A549 treated with AZD2906 at 1 μM for 4 hours (cell line): ENCODE results near the gene DMBX1. TPM values are rescaled to one million over a fixed set of nuclear protein-coding genes. Genes with fewer than 3 reads are reported as not detected.

Experiments
- total RNA-seq: library from RNA; stranded (reverse); fragments of 200-300 nt; extraction: Qiagen RNA extraction; gene quantifications from 5 replicates; pipeline ENCODE4 v1.2.3, GENCODE V29; 2022

Gene DMBX1
- 0.49 to 0.93 TPM (median 0.82 TPM) in 5 replicates for total RNA-seq

DNA sequence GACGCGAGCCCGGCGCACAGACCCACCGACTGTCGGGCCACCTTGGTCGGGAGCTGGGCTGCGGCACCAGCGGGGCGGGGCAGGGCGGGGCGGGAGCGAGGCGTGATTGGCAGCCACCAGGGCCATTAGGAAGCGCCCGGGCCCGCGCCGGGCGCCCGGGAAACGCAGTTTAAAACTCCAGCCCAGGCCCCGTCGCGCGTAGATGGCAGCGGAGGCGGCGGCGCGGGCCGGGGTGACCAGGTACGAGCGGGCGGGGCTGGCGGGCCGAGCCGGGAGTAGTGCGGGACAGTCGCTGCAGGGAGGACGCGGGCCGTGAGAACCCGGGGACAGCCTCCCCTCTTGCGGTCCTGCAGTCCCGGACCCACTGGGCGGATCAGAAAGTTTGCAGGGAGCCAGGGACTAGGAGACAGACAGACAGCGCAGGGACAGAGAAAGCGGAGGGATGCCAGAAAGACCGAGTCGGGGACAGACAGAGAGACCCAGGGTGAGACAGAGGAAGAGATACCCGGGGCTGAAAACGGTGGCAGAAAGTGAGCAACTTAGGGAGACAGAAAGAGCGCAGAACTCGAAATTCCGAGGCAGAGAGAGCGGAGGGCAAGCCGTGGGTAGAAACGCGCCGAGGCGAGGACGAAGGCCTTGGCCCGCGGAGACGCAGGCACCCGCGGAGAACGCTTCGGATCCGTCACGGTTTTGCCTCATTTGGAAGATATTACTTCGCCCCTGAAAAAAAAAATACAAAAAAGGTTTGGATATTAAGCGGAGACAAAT, at the start of gene DMBX1:
Gene DMBX1, plus strand, starts transcription at position 199 of the 768 bp plus-strand sequence. CDS start 17,175 bp downstream, outside the sequence.

Other genes starting within 250 kb of the DMBX1 start
- gene RAD54L, start 242.1 kb upstream of the DMBX1 start, total RNA-seq: 9.5 to 11.5 TPM (median 11.1 TPM) in 5 replicates
- gene LRRC41, start 186.2 kb upstream of the DMBX1 start, total RNA-seq: 36.6 to 42.8 TPM (median 41.8 TPM) in 5 replicates
- 383 to 522 TPM (median 404 TPM) in 5 replicates for gene UQCRH, start 186.1 kb upstream of the DMBX1 start, total RNA-seq
- 11.1 to 14.3 TPM (median 12.9 TPM) in 5 replicates for gene NSUN4, start 149.0 kb upstream of the DMBX1 start, total RNA-seq
- gene FAAH, start 95.5 kb upstream of the DMBX1 start, total RNA-seq: 0.46 to 1.1 TPM (median 0.62 TPM) in 5 replicates
- gene KNCN, start 61.8 kb downstream of the DMBX1 start, total RNA-seq: not detected in 5 replicates
- 16.8 to 20.8 TPM (median 17.8 TPM) in 5 replicates for gene MKNK1, start 114.4 kb downstream of the DMBX1 start, total RNA-seq
- 3.7 to 4.2 TPM (median 3.8 TPM) in 5 replicates for gene MOB3C, start 127.0 kb downstream of the DMBX1 start, total RNA-seq
- 31.0 to 34.6 TPM (median 33.7 TPM) in 5 replicates for gene ATPAF1, start 178.5 kb downstream of the DMBX1 start, total RNA-seq
- gene TEX38, start 182.0 kb downstream of the DMBX1 start, total RNA-seq: not detected in 5 replicates
- 22.4 to 31.7 TPM (median 26.4 TPM) in 5 replicates for gene EFCAB14, start 229.3 kb downstream of the DMBX1 start, total RNA-seq